Transverse colon (tissue), 4 donors: Measurements from ENCODE around the gene P2RY12. TPM values are rescaled to one million over a fixed set of nuclear protein-coding genes. Genes with fewer than 3 reads are reported as not detected.

Source experiments
- DNase-seq: peaks from one replicate; pipeline ENCODE4 v3.0.0-alpha.2; 2019
- H3K27ac ChIP-seq, 4 donors: fragments of 200-600 bp; sonication (generic); 2 replicates each; pipeline ENCODE4 v1.5.1; 2016 to 2018; ENCODE audit warnings: inconsistent platforms in 4 of 4
- H3K27me3 ChIP-seq: fragments of 200-600 bp; sonication (generic); 2 replicates; pipeline ENCODE4 v1.5.1; 2017; ENCODE audit warnings: inconsistent platforms
- H3K36me3 ChIP-seq, 4 donors: fragments of 200-600 bp; sonication (generic); 2 replicates each; pipeline ENCODE4 v1.5.1; 2017 to 2019; ENCODE audit warnings: inconsistent platforms in 4 of 4
- H3K4me1 ChIP-seq, 4 donors: fragments of 200-600 bp; sonication (generic); 2 replicates each; pipeline ENCODE4 v1.5.1; 2017 to 2020; ENCODE audit warnings: inconsistent platforms in 4 of 4
- H3K4me3 ChIP-seq, 4 donors: fragments of 200-600 bp; sonication (generic); 1 replicate in 1 of 4; 2 replicates in 3 of 4; pipeline versions ENCODE4 v1.5.1 to v1.6.1; 2017 to 2019; ENCODE audit warnings: inconsistent platforms in 4 of 4
- H3K9me3 ChIP-seq, 2 donors: fragments of 200-600 bp; sonication (generic); 2 replicates each; pipeline ENCODE4 v1.5.1; 2017 to 2019; ENCODE audit warnings: inconsistent platforms in 2 of 2
- CTCF ChIP-seq, 5 experiments: fragments of 200-600 bp in 3 of 5; fragments of 450-650 bp in 2 of 5; sonication (generic) in 3 of 5; IDR thresholded peaks; 1 replicate in 2 of 5; 2 replicates in 3 of 5; pipeline ENCODE4 v1.5.1; 2016 to 2017; ENCODE audit warnings: antibody characterized with exemption in 5 of 5, inconsistent platforms in 3 of 5, mild to moderate bottlenecking in 2 of 5, moderate library complexity in 1 of 5
- EP300 ChIP-seq: sonication (generic); formaldehyde crosslinking; IDR thresholded peaks from one replicate; pipeline ENCODE4 v1.6.1; 2017; ENCODE audit warnings: antibody characterized with exemption, low read depth
- POLR2A ChIP-seq: fragments of 450-650 bp; IDR thresholded peaks from one replicate; pipeline ENCODE4 v1.6.1; 2016; ENCODE audit warnings: antibody characterized with exemption, mild to moderate bottlenecking, moderate library complexity
- POLR2AphosphoS5 ChIP-seq, 3 donors: sonication (generic); formaldehyde crosslinking; IDR thresholded peaks; one replicate each; pipeline ENCODE4 v1.6.1; 2016; ENCODE audit warnings: antibody characterized with exemption in 3 of 3
- WGBS, 2 donors: methylation state at CpG; one replicate each; pipeline ENCODE4 v1.1.5; 2018; ENCODE audit warnings: low coverage in 1 of 2; 5-methylcytosine and 5-hydroxymethylcytosine counted together
- in situ Hi-C, 4 donors: fragments of 200-750 bp; cut with MboI; loops; one replicate each; pipeline versions ENCODE4 v1.15.0 to v1.15.1; 2017; ENCODE audit warnings: low sequenced_read_pairs in 3 of 4, low pct_ligation_motif_present in 1 of 4, low pct_unique_long_range_greater_than_20kb in 1 of 4
- intact Hi-C: fragments of 100-400 bp; cut with DNase I; formaldehyde crosslinking; loops from one replicate; pipeline ENCODE4 v1.15.1; 2023; ENCODE audit warnings: low total_unique reads
- total RNA-seq, 4 donors: library from RNA; depleted of rRNA; stranded (reverse); fragments of >200 nt; gene quantifications; one replicate each; pipeline ENCODE4 v1.1.0, GENCODE V29; 2016

Gene P2RY12
- total RNA-seq, 4 donors from 2014 or later: 1.1 to 1.4 TPM; not detected in 2

- no peak overlapping the region for H3K27ac ChIP-seq
- no peaks in the 10 kb centered on the region for H3K4me1 ChIP-seq
- intact Hi-C loops (no loop called here), in situ Hi-C loops (no loop called here)
- no peak overlapping the region for H3K4me3 ChIP-seq
- no peaks in the 10 kb centered on the region for H3K27me3 ChIP-seq
- no peak for TF ChIP-seq CTCF (IDR thresholded peaks at IDR 0.05)
- TF ChIP-seq EP300: no peak
- TF ChIP-seq POLR2A: no peak
- TF ChIP-seq POLR2AphosphoS5 (IDR thresholded peaks at IDR 0.05): no peak
- no peaks in the 10 kb centered on the region for H3K36me3 ChIP-seq
- no peak for DNase-seq
- H3K9me3 ChIP-seq: no peaks in the 10 kb centered on the region
- 83 to 89% methylated on average over 2 to 5 of the region's 5 CpGs for WGBS, 2 donors
Measured at GRCh38 chr3:151314593-151314992, 70.0 kb downstream of the P2RY12 start.

GRCh38 chr3:151314137-151314536, 70.4 kb downstream of the P2RY12 start:
- 94 to 100% methylated on average over 2 of the region's 2 CpGs for WGBS, 2 donors

GRCh38 chr3:151312972-151313371, 71.6 kb downstream of the P2RY12 start:
- TF ChIP-seq POLR2A (no peak), CTCF (IDR thresholded peaks at IDR 0.05) (no peak), EP300 (no peak), POLR2AphosphoS5 (IDR thresholded peaks at IDR 0.05) (no peak)
- DNase-seq: no peak
- Histone ChIP-seq H3K27me3 (no peaks in the 10 kb centered on the region), H3K9me3 (no peaks in the 10 kb centered on the region), H3K4me3 (no peak overlapping the region), H3K4me1 (no peaks in the 10 kb centered on the region), H3K27ac (no peak overlapping the region), H3K36me3 (no peaks in the 10 kb centered on the region)
- intact Hi-C loops (no loop called here), in situ Hi-C loops (no loop called here)
- 95% methylated on average over 3 of the region's 3 CpGs; no CpG with 5 or more reads in 1 of the 2 donors for WGBS, 2 donors

More at GRCh38 chr3:151314137-151314536, 70.4 kb downstream of the P2RY12 start:
- Histone ChIP-seq H3K36me3 (no peaks in the 10 kb centered on the region), H3K9me3 (no peaks in the 10 kb centered on the region), H3K4me3 (no peak overlapping the region), H3K27ac (no peak overlapping the region), H3K4me1 (no peaks in the 10 kb centered on the region), H3K27me3 (no peaks in the 10 kb centered on the region)
- in situ Hi-C loops: no loop called here
- TF ChIP-seq POLR2AphosphoS5 (IDR thresholded peaks at IDR 0.05): no peak
- no peak for TF ChIP-seq CTCF (IDR thresholded peaks at IDR 0.05)
- TF ChIP-seq POLR2A: no peak
- TF ChIP-seq EP300: no peak
- intact Hi-C loops: no loop called here
- no peak for DNase-seq

GRCh38 chr3:151309566-151309965, 75.0 kb downstream of the P2RY12 start:
- no peaks in the 10 kb centered on the region for H3K27me3 ChIP-seq
- H3K9me3 ChIP-seq: no peaks in the 10 kb centered on the region
- no peaks in the 10 kb centered on the region for H3K36me3 ChIP-seq
- 98 to 100% methylated on average over 1 to 2 of the region's 2 CpGs for WGBS, 2 donors
- TF ChIP-seq POLR2AphosphoS5 (IDR thresholded peaks at IDR 0.05): no peak
- TF ChIP-seq CTCF (IDR thresholded peaks at IDR 0.05): no peak
- TF ChIP-seq EP300: no peak
- TF ChIP-seq POLR2A: no peak
- no peak overlapping the region for H3K27ac ChIP-seq
- DNase-seq: no peak
- intact Hi-C loops: no loop called here
- H3K4me3 ChIP-seq: no peak overlapping the region
- H3K4me1 ChIP-seq: peaks cover 0 to 6% (median 0%) of the 10 kb centered on the region in 4 donors
- in situ Hi-C loops: no loop called here
